WTC11 (cell line): ENCODE results near the gene TMEM235. TPM values are rescaled to one million over a fixed set of nuclear protein-coding genes. Genes with fewer than 3 reads are reported as not detected.

Source experiments
- ATF1 ChIP-seq: sonication (generic); formaldehyde crosslinking; IDR thresholded peaks from 2 replicates; pipeline ENCODE4 v1.8.1; 2023; ENCODE audit warnings: mild to moderate bottlenecking, moderate library complexity, missing genetic modification reagents
- E2F5 ChIP-seq: sonication (generic); formaldehyde crosslinking; IDR thresholded peaks from 2 replicates; pipeline ENCODE4 v1.8.1; 2022; ENCODE audit warnings: mild to moderate bottlenecking, moderate library complexity, missing genetic modification reagents
- FOXJ3 ChIP-seq: sonication (generic); formaldehyde crosslinking; IDR thresholded peaks from 2 replicates; pipeline ENCODE4 v1.9.0; 2021; ENCODE audit warnings: missing genetic modification reagents, mild to moderate bottlenecking, borderline replicate concordance
- IRF2 ChIP-seq: sonication (generic); formaldehyde crosslinking; IDR thresholded peaks from 2 replicates; pipeline ENCODE4 v1.8.0; 2022; ENCODE audit warnings: low read depth, missing genetic modification reagents, borderline replicate concordance
- MXD4 ChIP-seq: fragments of 250-450 bp; sonication (Bioruptor Pico); IDR thresholded peaks from 2 replicates; pipeline ENCODE4 v1.8.0; 2021; ENCODE audit warnings: mild to moderate bottlenecking, moderate library complexity, borderline replicate concordance
- MYBL2 ChIP-seq: sonication (generic); formaldehyde crosslinking; IDR thresholded peaks from 2 replicates; pipeline ENCODE4 v1.8.1; 2023; ENCODE audit warnings: mild to moderate bottlenecking, moderate library complexity, missing genetic modification reagents
- NFE2L1 ChIP-seq: sonication (generic); formaldehyde crosslinking; IDR thresholded peaks from 2 replicates; pipeline ENCODE4 v1.8.1; 2023; ENCODE audit warnings: missing genetic modification reagents
- NFYB ChIP-seq: sonication (generic); formaldehyde crosslinking; conservative IDR thresholded peaks from 2 replicates; pipeline ENCODE4 v1.8.0; 2022; ENCODE audit warnings: low read depth, missing genetic modification reagents
- NR2C2 ChIP-seq: sonication (generic); formaldehyde crosslinking; IDR thresholded peaks from 2 replicates; pipeline ENCODE4 v1.8.0; 2022; ENCODE audit warnings: mild to moderate bottlenecking, missing genetic modification reagents
- PRDM15 ChIP-seq: sonication (generic); formaldehyde crosslinking; IDR thresholded peaks from 2 replicates; pipeline ENCODE4 v1.8.0; 2022; ENCODE audit warnings: missing genetic modification reagents
- RELA ChIP-seq: sonication (generic); formaldehyde crosslinking; IDR thresholded peaks from 2 replicates; pipeline ENCODE4 v1.8.1; 2022; ENCODE audit warnings: missing genetic modification reagents, mild to moderate bottlenecking, borderline replicate concordance
- SMAD3 ChIP-seq: sonication (generic); formaldehyde crosslinking; IDR thresholded peaks from 2 replicates; pipeline ENCODE4 v1.8.0; 2022; ENCODE audit warnings: missing genetic modification reagents, mild to moderate bottlenecking, borderline replicate concordance
- SMAD4 ChIP-seq: sonication (generic); formaldehyde crosslinking; IDR thresholded peaks from 2 replicates; pipeline ENCODE4 v1.8.0; 2022; ENCODE audit warnings: mild to moderate bottlenecking, missing genetic modification reagents
- TCF7 ChIP-seq: sonication (generic); formaldehyde crosslinking; IDR thresholded peaks from 2 replicates; pipeline ENCODE4 v1.8.0; 2022; ENCODE audit warnings: mild to moderate bottlenecking, low read depth, missing genetic modification reagents, moderate library complexity
- TP53 ChIP-seq: sonication (generic); formaldehyde crosslinking; IDR thresholded peaks from 2 replicates; pipeline ENCODE4 v1.8.1; 2023; ENCODE audit warnings: mild to moderate bottlenecking, missing genetic modification reagents
- ZBTB43 ChIP-seq: sonication (generic); formaldehyde crosslinking; IDR thresholded peaks from 2 replicates; pipeline ENCODE4 v1.8.1; 2023; ENCODE audit warnings: mild to moderate bottlenecking, missing genetic modification reagents
- ZMAT4 ChIP-seq: fragments of 250-450 bp; sonication (Bioruptor Pico); IDR thresholded peaks from 2 replicates; pipeline ENCODE4 v1.9.0; 2021; ENCODE audit warnings: mild to moderate bottlenecking
- ZNF121 ChIP-seq: sonication (generic); formaldehyde crosslinking; IDR thresholded peaks from 2 replicates; pipeline ENCODE4 v1.8.0; 2023; ENCODE audit warnings: missing genetic modification reagents
- ZNF138 ChIP-seq: sonication (generic); formaldehyde crosslinking; conservative IDR thresholded peaks from 2 replicates; pipeline ENCODE4 v1.8.1; 2022; ENCODE audit warnings: mild to moderate bottlenecking, moderate library complexity, missing genetic modification reagents
- ZNF232 ChIP-seq: sonication (generic); formaldehyde crosslinking; IDR thresholded peaks from 2 replicates; pipeline ENCODE4 v1.8.0; 2022; ENCODE audit warnings: mild to moderate bottlenecking, missing genetic modification reagents
- ZNF425 ChIP-seq: fragments of 250-450 bp; sonication (Bioruptor Pico); conservative IDR thresholded peaks from 2 replicates; pipeline ENCODE4 v1.9.0; 2021; ENCODE audit warnings: mild to moderate bottlenecking
- ZNF671 ChIP-seq: fragments of 250-450 bp; sonication (Bioruptor Pico); IDR thresholded peaks from 2 replicates; pipeline ENCODE4 v1.8.0; 2021; ENCODE audit warnings: mild to moderate bottlenecking
- total RNA-seq: library from RNA; stranded (reverse); gene quantifications from 3 replicates; pipeline ENCODE4 v1.2.3, GENCODE V29; 2021
- TF ChIP-seq, protein P1 (sequence below): sonication (generic); formaldehyde crosslinking; IDR thresholded peaks from 2 replicates; pipeline ENCODE4 v1.8.0; 2023; ENCODE audit warnings: mild to moderate bottlenecking, missing genetic modification reagents
- TF ChIP-seq, protein P2 (sequence below): fragments of 250-450 bp; sonication (Bioruptor Pico); IDR thresholded peaks from 2 replicates; pipeline ENCODE4 v2.1.2; 2022; ENCODE audit warnings: mild to moderate bottlenecking, moderate library complexity
- TF ChIP-seq, protein P3 (sequence below): sonication (generic); formaldehyde crosslinking; IDR thresholded peaks from 2 replicates; pipeline ENCODE4 v1.8.1; 2022; ENCODE audit warnings: missing genetic modification reagents, borderline replicate concordance

The TMEM235 gene
- total RNA-seq, 1 experiment from 2014 or later: 0.24 TPM

- TF ChIP-seq ZNF425 (CRISPR knock-in tag): no peak
- TF ChIP-seq ZNF121: no peak
- TF ChIP-seq NFYB: no peak; the same call in 1 of the 2 replicates
- no peak for TF ChIP-seq SMAD4 (CRISPR knock-in tag)
- TF ChIP-seq MXD4: no peak
- no peak for TF ChIP-seq TCF7 (CRISPR knock-in tag)
- TF ChIP-seq SMAD3 (CRISPR knock-in tag): 0 out of 2 replicates have a peak, but pooled peaks have one; percentile 21
- no peak for TF ChIP-seq ZNF671 (CRISPR knock-in tag)
- TF ChIP-seq NR2C2 (CRISPR knock-in tag): 0 out of 2 replicates have a peak, but pooled peaks have one; percentile 44
- peak; percentile 57 for TF ChIP-seq ZNF232 (CRISPR knock-in tag)
- peak; percentile 100 for TF ChIP-seq MYBL2 (CRISPR knock-in tag)
- peak; percentile 91; the same call in 1 of the 2 replicates for TF ChIP-seq NFE2L1 (CRISPR knock-in tag)
- TF ChIP-seq, protein P1, sequence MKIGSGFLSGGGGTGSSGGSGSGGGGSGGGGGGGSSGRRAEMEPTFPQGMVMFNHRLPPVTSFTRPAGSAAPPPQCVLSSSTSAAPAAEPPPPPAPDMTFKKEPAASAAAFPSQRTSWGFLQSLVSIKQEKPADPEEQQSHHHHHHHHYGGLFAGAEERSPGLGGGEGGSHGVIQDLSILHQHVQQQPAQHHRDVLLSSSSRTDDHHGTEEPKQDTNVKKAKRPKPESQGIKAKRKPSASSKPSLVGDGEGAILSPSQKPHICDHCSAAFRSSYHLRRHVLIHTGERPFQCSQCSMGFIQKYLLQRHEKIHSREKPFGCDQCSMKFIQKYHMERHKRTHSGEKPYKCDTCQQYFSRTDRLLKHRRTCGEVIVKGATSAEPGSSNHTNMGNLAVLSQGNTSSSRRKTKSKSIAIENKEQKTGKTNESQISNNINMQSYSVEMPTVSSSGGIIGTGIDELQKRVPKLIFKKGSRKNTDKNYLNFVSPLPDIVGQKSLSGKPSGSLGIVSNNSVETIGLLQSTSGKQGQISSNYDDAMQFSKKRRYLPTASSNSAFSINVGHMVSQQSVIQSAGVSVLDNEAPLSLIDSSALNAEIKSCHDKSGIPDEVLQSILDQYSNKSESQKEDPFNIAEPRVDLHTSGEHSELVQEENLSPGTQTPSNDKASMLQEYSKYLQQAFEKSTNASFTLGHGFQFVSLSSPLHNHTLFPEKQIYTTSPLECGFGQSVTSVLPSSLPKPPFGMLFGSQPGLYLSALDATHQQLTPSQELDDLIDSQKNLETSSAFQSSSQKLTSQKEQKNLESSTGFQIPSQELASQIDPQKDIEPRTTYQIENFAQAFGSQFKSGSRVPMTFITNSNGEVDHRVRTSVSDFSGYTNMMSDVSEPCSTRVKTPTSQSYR (CRISPR knock-in tag): peak; percentile 80; the same call in 1 of the 2 replicates
- TF ChIP-seq FOXJ3 (CRISPR knock-in tag): no peak
- TF ChIP-seq ZBTB43: no peak
- TF ChIP-seq RELA (CRISPR knock-in tag): no peak
- TF ChIP-seq E2F5: peak; percentile 92; the same call in 1 of the 2 replicates
- TF ChIP-seq ZMAT4: no peak
- TF ChIP-seq, protein P2, sequence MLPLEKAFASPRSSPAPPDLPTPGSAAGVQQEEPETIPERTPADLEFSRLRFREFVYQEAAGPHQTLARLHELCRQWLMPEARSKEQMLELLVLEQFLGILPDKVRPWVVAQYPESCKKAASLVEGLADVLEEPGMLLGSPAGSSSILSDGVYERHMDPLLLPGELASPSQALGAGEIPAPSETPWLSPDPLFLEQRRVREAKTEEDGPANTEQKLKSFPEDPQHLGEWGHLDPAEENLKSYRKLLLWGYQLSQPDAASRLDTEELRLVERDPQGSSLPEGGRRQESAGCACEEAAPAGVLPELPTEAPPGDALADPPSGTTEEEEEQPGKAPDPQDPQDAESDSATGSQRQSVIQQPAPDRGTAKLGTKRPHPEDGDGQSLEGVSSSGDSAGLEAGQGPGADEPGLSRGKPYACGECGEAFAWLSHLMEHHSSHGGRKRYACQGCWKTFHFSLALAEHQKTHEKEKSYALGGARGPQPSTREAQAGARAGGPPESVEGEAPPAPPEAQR (CRISPR knock-in tag): no peak
- TF ChIP-seq, protein P3, sequence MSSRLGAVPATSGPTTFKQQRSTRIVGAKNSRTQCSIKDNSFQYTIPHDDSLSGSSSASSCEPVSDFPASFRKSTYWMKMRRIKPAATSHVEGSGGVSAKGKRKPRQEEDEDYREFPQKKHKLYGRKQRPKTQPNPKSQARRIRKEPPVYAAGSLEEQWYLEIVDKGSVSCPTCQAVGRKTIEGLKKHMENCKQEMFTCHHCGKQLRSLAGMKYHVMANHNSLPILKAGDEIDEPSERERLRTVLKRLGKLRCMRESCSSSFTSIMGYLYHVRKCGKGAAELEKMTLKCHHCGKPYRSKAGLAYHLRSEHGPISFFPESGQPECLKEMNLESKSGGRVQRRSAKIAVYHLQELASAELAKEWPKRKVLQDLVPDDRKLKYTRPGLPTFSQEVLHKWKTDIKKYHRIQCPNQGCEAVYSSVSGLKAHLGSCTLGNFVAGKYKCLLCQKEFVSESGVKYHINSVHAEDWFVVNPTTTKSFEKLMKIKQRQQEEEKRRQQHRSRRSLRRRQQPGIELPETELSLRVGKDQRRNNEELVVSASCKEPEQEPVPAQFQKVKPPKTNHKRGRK (CRISPR knock-in tag): no peak
- no peak for TF ChIP-seq IRF2 (CRISPR knock-in tag)
- TF ChIP-seq TP53: no peak
- TF ChIP-seq ATF1 (CRISPR knock-in tag): no peak
- no peak for TF ChIP-seq PRDM15
- no peak for TF ChIP-seq ZNF138 (CRISPR knock-in tag)
Measured at GRCh38 chr17:78214016-78214705, 17.3 kb upstream of the TMEM235 start, which contains the start of gene BIRC5 (continued).
